HL-60 (cell line): ENCODE results near the gene KIAA0232.

Experiments used
- DNase-seq, 2 experiments: peaks; one replicate each; pipeline ENCODE4 v3.0.0-alpha.2; 2010 to 2020; ENCODE audit warnings: low read depth in 1 of 2, low spot score in 1 of 2
- H3K27ac ChIP-seq: fragments of 250-450 bp; sonication (Bioruptor Pico); replicated peaks from 2 replicates; pipeline ENCODE4 v1.5.1; 2020; ENCODE audit warnings: mild to moderate bottlenecking, moderate library complexity
- H3K27me3 ChIP-seq: fragments of 250-450 bp; sonication (Bioruptor Pico); 2 replicates; pipeline ENCODE4 v1.5.1; 2021; ENCODE audit warnings: mild to moderate bottlenecking, moderate library complexity; ENCODE audit not compliant: insufficient read depth, poor library complexity, severe bottlenecking
- H3K4me3 ChIP-seq: replicated peaks from 2 replicates; pipeline ENCODE4 v1.5.1; 2011; ENCODE audit warnings: mild to moderate bottlenecking, control low read depth, low read length; ENCODE audit not compliant: insufficient read depth
- GABPA ChIP-seq: IDR thresholded peaks from 2 replicates; pipeline ENCODE4 v1.6.1; 2012; ENCODE audit warnings: low read depth
- POLR2AphosphoS5 ChIP-seq: IDR thresholded peaks from 2 replicates; pipeline ENCODE4 v1.6.1; 2012; ENCODE audit warnings: low read depth
- SPI1 ChIP-seq: IDR thresholded peaks from 2 replicates; pipeline ENCODE4 v1.6.1; 2012; ENCODE audit warnings: low read depth, mild to moderate bottlenecking, borderline replicate concordance
- TF ChIP-seq, protein P1 (sequence below): IDR thresholded peaks from 2 replicates; pipeline ENCODE4 v1.6.1; 2012; ENCODE audit warnings: low read depth; ENCODE audit not compliant: insufficient replicate concordance
- TF ChIP-seq, protein P2 (sequence below): IDR thresholded peaks from one replicate; pipeline ENCODE4 v1.5.1; 2011; ENCODE audit warnings: low read length, control low read depth, inconsistent platforms; ENCODE audit not compliant: insufficient read depth

The KIAA0232 gene

DNA sequence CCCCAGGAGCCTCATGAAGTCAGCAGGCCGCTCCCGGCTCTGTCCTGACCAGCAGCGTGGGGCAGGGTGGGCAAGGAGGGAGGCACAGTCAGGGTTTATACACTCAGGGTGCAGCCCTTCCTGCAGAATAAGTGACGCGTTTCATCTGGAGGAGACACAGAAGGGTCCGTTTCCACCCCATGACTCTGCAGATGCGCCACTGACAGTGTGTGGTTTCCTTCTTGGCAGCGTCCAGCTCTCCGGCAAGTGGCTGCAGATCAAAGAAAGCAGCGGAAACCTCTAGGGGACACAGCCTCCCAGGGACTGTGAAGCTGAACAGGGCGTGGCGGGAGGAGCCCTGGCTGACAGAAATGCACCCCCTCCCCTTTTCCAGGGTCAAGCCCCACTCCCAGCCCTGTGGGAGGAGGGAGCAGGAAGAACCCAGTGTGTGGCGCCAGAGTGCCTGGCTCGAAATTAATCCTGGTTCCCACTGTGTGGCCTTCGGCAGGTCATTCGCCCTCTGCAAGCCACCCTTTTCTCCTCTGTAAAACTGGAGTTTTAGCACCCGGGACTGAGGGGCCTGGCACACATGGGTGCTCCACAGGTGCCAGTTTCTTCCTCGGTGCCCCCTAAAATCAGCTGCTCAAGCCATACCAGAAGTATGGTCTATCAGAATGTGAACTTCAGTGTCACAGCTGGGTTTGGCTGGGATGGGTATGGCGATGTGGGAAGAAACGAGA lies 109.8 kb downstream of the KIAA0232 start:
- Histone ChIP-seq H3K4me3 (no peak overlapping the region; the same call in 1 of the 2 replicates), H3K27ac (peak overlapping the region; percentile 78), H3K27me3 (no peaks in the 10 kb centered on the region)
- TF ChIP-seq SPI1: no peak
- peak; percentile 42; the same call in 1 of the 2 replicates for TF ChIP-seq POLR2AphosphoS5
- DNase-seq: peak; percentile 66 to 86

DNA sequence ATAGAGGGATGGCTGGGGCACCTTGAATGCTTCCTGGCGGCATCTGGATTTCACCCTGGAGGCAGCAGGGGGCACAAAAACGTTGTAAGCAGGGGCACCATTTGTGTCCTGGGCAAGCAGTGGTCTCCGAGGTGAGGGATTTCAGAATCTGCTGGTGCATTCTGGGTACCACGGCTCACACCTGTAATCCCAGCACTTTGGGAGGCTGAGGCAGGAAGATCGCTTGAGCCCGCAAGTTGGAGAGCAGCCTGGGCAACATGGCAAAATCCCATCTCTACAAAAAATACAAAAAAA lies 110.3 kb downstream of the KIAA0232 start:
- Histone ChIP-seq H3K27me3 (no peaks in the 10 kb centered on the region), H3K4me3 (no peak overlapping the region), H3K27ac (peak overlapping the region; percentile 78)
- DNase-seq: no peak
- TF ChIP-seq SPI1 (no peak), GABPA (no peak), POLR2AphosphoS5 (no peak)
- TF ChIP-seq, protein P1, sequence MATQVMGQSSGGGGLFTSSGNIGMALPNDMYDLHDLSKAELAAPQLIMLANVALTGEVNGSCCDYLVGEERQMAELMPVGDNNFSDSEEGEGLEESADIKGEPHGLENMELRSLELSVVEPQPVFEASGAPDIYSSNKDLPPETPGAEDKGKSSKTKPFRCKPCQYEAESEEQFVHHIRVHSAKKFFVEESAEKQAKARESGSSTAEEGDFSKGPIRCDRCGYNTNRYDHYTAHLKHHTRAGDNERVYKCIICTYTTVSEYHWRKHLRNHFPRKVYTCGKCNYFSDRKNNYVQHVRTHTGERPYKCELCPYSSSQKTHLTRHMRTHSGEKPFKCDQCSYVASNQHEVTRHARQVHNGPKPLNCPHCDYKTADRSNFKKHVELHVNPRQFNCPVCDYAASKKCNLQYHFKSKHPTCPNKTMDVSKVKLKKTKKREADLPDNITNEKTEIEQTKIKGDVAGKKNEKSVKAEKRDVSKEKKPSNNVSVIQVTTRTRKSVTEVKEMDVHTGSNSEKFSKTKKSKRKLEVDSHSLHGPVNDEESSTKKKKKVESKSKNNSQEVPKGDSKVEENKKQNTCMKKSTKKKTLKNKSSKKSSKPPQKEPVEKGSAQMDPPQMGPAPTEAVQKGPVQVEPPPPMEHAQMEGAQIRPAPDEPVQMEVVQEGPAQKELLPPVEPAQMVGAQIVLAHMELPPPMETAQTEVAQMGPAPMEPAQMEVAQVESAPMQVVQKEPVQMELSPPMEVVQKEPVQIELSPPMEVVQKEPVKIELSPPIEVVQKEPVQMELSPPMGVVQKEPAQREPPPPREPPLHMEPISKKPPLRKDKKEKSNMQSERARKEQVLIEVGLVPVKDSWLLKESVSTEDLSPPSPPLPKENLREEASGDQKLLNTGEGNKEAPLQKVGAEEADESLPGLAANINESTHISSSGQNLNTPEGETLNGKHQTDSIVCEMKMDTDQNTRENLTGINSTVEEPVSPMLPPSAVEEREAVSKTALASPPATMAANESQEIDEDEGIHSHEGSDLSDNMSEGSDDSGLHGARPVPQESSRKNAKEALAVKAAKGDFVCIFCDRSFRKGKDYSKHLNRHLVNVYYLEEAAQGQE: no peak
- TF ChIP-seq, protein P2, sequence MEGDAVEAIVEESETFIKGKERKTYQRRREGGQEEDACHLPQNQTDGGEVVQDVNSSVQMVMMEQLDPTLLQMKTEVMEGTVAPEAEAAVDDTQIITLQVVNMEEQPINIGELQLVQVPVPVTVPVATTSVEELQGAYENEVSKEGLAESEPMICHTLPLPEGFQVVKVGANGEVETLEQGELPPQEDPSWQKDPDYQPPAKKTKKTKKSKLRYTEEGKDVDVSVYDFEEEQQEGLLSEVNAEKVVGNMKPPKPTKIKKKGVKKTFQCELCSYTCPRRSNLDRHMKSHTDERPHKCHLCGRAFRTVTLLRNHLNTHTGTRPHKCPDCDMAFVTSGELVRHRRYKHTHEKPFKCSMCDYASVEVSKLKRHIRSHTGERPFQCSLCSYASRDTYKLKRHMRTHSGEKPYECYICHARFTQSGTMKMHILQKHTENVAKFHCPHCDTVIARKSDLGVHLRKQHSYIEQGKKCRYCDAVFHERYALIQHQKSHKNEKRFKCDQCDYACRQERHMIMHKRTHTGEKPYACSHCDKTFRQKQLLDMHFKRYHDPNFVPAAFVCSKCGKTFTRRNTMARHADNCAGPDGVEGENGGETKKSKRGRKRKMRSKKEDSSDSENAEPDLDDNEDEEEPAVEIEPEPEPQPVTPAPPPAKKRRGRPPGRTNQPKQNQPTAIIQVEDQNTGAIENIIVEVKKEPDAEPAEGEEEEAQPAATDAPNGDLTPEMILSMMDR: no peak

DNA sequence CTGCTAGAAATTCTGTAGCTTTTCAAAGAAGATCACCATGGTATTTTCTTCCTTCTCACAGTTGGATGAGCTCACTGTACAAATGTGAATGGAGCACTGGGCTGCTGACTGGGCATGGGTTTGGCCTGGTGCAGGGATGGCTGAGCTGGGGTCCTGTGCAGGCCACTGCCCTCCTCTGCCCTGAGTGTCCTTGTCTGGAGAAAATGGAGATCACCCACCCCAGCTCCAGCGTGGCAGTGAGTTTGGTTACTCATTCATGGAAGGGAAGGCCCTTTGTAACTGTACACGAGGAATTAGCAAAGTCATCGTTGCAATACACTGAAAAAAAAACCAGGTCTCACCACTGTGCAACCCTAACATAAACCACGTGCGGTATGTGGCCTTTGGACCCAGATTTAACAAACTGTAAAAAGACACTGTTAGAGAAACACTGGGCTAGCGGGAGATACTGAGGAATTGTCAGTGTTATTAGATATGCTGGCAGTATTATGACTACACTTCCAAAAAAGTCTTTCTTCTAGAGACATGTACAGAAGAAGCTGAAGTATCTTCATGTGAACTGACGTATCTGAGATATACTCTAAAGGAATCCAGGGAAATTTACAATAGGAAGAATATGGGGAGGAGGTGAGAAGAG lies 111.0 kb downstream of the KIAA0232 start:
- DNase-seq: peak in 1 of 2 experiments; percentile 75
- TF ChIP-seq GABPA (no peak), SPI1 (no peak), POLR2AphosphoS5 (no peak; the same call in 1 of the 2 replicates)
- TF ChIP-seq, protein P2: no peak
- TF ChIP-seq, protein P1: no peak
- Histone ChIP-seq H3K4me3 (no peak overlapping the region), H3K27me3 (no peaks in the 10 kb centered on the region), H3K27ac (peak overlapping the region; percentile 78)

DNA sequence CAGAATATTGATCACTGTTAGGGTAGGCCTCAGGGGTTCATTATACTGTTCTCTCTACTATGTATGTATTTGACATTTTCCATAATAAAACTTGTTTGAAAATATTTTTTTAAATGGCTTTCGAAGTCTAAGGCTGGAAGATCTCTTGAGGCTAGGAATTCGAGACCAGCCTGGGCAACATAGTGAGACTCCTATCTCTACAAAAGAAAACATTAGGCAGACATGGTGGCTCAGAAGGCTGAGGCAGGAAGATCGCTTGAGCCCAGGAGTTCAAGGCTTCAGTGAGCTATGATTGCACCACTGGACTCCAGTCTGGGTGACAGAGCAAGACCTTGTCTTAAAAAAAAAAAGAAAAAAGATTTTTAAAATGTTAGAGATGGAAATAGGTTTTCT lies 111.6 kb downstream of the KIAA0232 start:
- H3K27me3 ChIP-seq: no peaks in the 10 kb centered on the region
- H3K4me3 ChIP-seq: no peak overlapping the region
- TF ChIP-seq, protein P2: no peak
- TF ChIP-seq SPI1 (no peak), GABPA (no peak), POLR2AphosphoS5 (no peak)
- TF ChIP-seq, protein P1: no peak
- H3K27ac ChIP-seq: peak overlapping the region; percentile 78
- no peak for DNase-seq
